Measurements from ENCODE around the gene METTL8.

Gene METTL8

DNA sequence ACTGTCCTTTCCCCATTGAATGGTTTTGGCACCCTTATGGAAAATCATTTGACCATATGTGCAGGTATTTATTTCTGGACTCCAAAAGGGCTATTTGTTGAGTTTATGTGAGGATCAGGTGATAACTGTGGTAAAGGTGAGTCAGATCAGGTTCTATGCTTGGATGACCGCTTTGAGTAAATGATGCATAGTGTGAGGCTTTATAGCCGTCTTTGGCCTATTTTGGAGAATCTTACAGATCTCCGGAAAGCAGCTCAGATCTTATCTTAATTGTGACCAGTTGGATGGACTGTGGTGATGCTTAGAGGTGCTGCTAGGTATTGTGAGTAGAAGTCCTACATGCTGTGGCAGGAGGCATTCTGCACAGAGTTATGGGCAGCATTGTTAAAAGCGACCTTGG, 126.2 kb downstream of the METTL8 start:
- Histone ChIP-seq H3K9me2 (replicated peaks; ENCODE audit: insufficient read depth, low read length) (no peaks in the 10 kb centered on the region), H3K4me2 (ENCODE audit: low read depth, low read length, poor library complexity, severe bottlenecking) (no peak overlapping the region), H3K9ac (ENCODE audit: low read length) (no peak overlapping the region), H3K79me2 (ENCODE audit: insufficient read depth, low read length) (no peaks in the 10 kb centered on the region), H3K27me3 (ENCODE audit: low read length) (no peaks in the 10 kb centered on the region), H4K20me1 (ENCODE audit: low read depth, low read length) (no peaks in the 10 kb centered on the region), H3F3A (ENCODE audit: insufficient read depth) (peaks cover 5% of the 10 kb centered on the region; the same call in 1 of the 2 replicates), H3K9me3 (ENCODE audit: insufficient read depth, low read length) (peaks cover 8% of the 10 kb centered on the region; the same call in 1 of the 2 replicates), H3K4me3 (ENCODE audit: insufficient read depth, low read length, poor library complexity, severe bottlenecking) (no peak overlapping the region), H3K36me3 (ENCODE audit: low read length) (no peaks in the 10 kb centered on the region; the same call in 1 of the 2 replicates), H3K27ac (ENCODE audit: low read depth, low read length) (no peak overlapping the region), H2AFZ (ENCODE audit: low read depth, low read length, severe bottlenecking) (peak overlapping the region; percentile 13)
- no peak for TF ChIP-seq EZH2phosphoT487 (conservative IDR thresholded peaks at IDR 0.05; ENCODE audit: low read length)
- TF ChIP-seq, protein P1, sequence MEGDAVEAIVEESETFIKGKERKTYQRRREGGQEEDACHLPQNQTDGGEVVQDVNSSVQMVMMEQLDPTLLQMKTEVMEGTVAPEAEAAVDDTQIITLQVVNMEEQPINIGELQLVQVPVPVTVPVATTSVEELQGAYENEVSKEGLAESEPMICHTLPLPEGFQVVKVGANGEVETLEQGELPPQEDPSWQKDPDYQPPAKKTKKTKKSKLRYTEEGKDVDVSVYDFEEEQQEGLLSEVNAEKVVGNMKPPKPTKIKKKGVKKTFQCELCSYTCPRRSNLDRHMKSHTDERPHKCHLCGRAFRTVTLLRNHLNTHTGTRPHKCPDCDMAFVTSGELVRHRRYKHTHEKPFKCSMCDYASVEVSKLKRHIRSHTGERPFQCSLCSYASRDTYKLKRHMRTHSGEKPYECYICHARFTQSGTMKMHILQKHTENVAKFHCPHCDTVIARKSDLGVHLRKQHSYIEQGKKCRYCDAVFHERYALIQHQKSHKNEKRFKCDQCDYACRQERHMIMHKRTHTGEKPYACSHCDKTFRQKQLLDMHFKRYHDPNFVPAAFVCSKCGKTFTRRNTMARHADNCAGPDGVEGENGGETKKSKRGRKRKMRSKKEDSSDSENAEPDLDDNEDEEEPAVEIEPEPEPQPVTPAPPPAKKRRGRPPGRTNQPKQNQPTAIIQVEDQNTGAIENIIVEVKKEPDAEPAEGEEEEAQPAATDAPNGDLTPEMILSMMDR (IDR thresholded peaks at IDR 0.05; ENCODE audit: insufficient read depth, low read length, poor library complexity, severe bottlenecking): no peak

DNA sequence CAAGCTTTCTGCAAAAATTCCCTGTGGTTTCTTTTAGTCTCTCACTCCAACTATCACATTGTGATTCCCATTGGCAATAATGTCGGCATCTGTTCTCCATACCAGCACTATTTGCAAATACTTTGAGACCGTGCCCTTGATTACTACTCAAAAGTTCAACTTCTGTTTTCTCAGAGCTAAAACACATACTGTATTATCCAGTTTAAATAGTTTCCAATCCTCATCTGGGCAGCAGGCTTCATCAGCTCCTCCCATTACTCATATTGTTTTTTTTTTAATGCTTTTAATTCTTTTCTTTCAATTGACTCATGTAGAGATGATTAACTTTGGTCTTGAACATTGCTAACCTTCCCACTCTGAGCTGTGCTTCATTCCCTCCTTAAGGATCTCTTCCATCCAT, 135.8 kb downstream of the METTL8 start:
- no peak overlapping the region for H3K9ac ChIP-seq (ENCODE audit: low read length)
- no peaks in the 10 kb centered on the region for H3K36me3 ChIP-seq (ENCODE audit: low read length)
- H3K4me2 ChIP-seq (ENCODE audit: low read depth, low read length, poor library complexity, severe bottlenecking): no peak overlapping the region
- no peak overlapping the region for H3K4me3 ChIP-seq (ENCODE audit: insufficient read depth, low read length, poor library complexity, severe bottlenecking)
- no peaks in the 10 kb centered on the region for H3K79me2 ChIP-seq (ENCODE audit: insufficient read depth, low read length)
- no peaks in the 10 kb centered on the region for H3K27me3 ChIP-seq (ENCODE audit: low read length)
- H3F3A ChIP-seq (ENCODE audit: insufficient read depth): no peaks in the 10 kb centered on the region
- no peaks in the 10 kb centered on the region for H3K9me2 ChIP-seq (replicated peaks; ENCODE audit: insufficient read depth, low read length)
- no peak overlapping the region for H2AFZ ChIP-seq (ENCODE audit: low read depth, low read length, severe bottlenecking)
- no peaks in the 10 kb centered on the region for H3K9me3 ChIP-seq (ENCODE audit: insufficient read depth, low read length)
- TF ChIP-seq, protein P1 (IDR thresholded peaks at IDR 0.05; ENCODE audit: insufficient read depth, low read length, poor library complexity, severe bottlenecking): no peak
- no peak for TF ChIP-seq EZH2phosphoT487 (conservative IDR thresholded peaks at IDR 0.05; ENCODE audit: low read length)
- H3K27ac ChIP-seq (ENCODE audit: low read depth, low read length): no peak overlapping the region
- no peaks in the 10 kb centered on the region for H4K20me1 ChIP-seq (ENCODE audit: low read depth, low read length)

DNA sequence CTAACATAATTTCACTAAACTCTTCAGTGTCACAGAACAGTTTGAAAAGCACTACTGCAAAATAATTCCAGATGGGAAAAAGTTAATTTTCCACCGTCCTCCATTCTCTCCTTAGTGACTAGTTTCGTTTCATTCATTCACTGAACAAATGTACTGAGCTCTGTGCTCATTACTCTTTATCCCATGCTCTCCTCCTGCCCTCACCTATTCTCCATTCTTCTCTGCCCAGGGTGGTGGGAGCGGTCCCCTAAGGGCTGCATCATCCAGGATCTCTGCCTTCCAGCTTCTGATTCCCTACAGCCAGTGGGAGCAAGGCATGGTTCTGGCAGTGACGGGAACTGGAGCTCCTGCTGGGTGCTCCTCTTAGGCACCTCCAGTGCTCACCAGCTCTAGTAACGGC, 139.2 kb downstream of the METTL8 start:
- no peaks in the 10 kb centered on the region for H3K36me3 ChIP-seq (ENCODE audit: low read length)
- no peaks in the 10 kb centered on the region for H3K9me3 ChIP-seq (ENCODE audit: insufficient read depth, low read length)
- H3K27me3 ChIP-seq (ENCODE audit: low read length): no peaks in the 10 kb centered on the region
- no peaks in the 10 kb centered on the region for H3F3A ChIP-seq (ENCODE audit: insufficient read depth)
- no peaks in the 10 kb centered on the region for H3K79me2 ChIP-seq (ENCODE audit: insufficient read depth, low read length)
- H3K9me2 ChIP-seq (replicated peaks; ENCODE audit: insufficient read depth, low read length): no peaks in the 10 kb centered on the region
- H4K20me1 ChIP-seq (ENCODE audit: low read depth, low read length): no peaks in the 10 kb centered on the region
- no peak overlapping the region for H3K4me2 ChIP-seq (ENCODE audit: low read depth, low read length, poor library complexity, severe bottlenecking)
- H2AFZ ChIP-seq (ENCODE audit: low read depth, low read length, severe bottlenecking): no peak overlapping the region
- no peak overlapping the region for H3K27ac ChIP-seq (ENCODE audit: low read depth, low read length)
- TF ChIP-seq, protein P1 (IDR thresholded peaks at IDR 0.05; ENCODE audit: insufficient read depth, low read length, poor library complexity, severe bottlenecking): no peak
- no peak for TF ChIP-seq EZH2phosphoT487 (conservative IDR thresholded peaks at IDR 0.05; ENCODE audit: low read length)
- H3K9ac ChIP-seq (ENCODE audit: low read length): no peak overlapping the region
- no peak overlapping the region for H3K4me3 ChIP-seq (ENCODE audit: insufficient read depth, low read length, poor library complexity, severe bottlenecking)
